IPS-18c (cell line): ENCODE data around the gene CDC42EP4.

Experiments
- H3K4me3 ChIP-seq: 2 replicates; pipeline ENCODE4 v1.7.0; 2013; ENCODE audit warnings: low read depth, mild to moderate bottlenecking, low read length, moderate library complexity; ENCODE audit not compliant: insufficient read depth
- H3K9me3 ChIP-seq: one replicate; pipeline ENCODE4 v1.6.1; 2013; ENCODE audit warnings: mild to moderate bottlenecking, low read length, moderate library complexity; ENCODE audit not compliant: control insufficient read depth, insufficient read depth

CDC42EP4 gene

DNA sequence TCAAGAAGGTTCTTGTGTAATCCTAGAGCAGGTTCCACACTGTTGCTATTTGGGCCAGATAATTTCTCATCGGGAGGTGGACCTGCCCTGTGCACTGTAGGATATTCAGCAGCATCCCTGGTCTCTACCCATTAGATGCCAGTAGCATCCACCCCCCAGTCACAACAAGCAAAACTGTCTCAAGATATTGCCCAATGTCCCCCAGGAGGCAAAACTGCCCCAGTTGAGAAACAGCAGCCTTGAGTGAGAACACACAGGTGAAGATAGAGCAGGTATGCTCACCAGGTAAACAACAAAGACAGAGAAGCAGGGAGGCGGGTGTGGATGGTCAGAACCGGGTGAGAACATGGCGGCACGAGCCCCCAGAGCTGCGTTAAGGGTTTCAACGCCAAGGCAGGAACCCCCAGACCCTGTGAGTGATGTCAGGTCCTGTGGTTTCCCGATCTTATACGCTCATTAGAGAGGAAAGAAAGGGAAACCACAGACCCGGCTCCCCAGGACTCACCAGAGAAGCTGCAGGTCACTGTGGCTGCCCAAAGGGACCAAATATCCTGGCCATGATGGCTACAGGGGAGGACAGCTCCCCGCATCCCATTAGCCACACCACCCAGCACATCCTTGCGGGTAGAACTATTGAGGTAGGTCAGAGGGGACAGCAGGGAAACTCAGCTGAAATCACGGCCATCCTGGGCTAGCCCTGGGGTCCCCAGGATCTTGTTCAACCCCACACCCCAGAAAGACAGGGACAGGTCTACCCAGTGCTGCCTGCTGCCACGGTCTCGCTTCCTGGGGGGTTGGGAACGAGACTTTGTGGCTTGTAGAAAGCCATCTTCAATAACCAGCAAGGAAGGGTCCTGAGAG, 21.2 kb downstream of the CDC42EP4 start:
- no peaks in the 10 kb centered on the region for H3K9me3 ChIP-seq
- no peak overlapping the region for H3K4me3 ChIP-seq

DNA sequence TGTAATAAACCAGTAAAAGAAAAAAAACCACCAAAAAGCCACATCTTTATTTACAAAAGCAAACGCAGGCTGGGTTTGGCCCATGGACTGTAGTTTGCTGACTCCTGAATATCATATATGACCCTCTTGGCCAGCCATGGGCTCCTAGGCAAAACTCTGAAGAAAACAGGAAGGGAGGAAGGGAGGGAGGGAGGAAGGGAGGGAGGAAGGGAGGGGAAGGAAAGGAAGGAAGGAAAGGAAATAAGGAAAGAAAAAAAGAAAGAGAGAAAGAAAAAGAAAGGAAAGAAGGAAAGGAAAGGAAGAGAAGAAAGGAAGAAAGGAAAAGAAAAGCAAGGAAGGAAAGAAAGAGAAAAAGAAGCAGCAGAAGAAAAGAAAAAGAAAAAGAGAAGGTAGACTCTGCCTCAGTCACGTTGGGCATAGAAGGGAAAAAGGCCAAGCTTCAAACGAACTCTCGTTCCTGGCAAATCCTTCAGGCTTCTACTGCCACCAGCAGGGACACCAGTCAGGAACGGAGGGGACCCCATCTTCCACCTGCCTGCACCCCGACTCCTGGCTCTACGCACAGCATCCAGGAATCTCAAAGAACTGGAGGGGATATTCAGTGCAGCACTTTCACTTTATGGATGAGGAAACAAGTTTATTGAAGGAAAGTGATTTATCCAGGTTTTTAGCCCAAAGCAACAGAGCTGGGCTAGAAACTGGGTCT, 22.1 kb downstream of the CDC42EP4 start:
- H3K9me3 ChIP-seq = no peaks in the 10 kb centered on the region

DNA sequence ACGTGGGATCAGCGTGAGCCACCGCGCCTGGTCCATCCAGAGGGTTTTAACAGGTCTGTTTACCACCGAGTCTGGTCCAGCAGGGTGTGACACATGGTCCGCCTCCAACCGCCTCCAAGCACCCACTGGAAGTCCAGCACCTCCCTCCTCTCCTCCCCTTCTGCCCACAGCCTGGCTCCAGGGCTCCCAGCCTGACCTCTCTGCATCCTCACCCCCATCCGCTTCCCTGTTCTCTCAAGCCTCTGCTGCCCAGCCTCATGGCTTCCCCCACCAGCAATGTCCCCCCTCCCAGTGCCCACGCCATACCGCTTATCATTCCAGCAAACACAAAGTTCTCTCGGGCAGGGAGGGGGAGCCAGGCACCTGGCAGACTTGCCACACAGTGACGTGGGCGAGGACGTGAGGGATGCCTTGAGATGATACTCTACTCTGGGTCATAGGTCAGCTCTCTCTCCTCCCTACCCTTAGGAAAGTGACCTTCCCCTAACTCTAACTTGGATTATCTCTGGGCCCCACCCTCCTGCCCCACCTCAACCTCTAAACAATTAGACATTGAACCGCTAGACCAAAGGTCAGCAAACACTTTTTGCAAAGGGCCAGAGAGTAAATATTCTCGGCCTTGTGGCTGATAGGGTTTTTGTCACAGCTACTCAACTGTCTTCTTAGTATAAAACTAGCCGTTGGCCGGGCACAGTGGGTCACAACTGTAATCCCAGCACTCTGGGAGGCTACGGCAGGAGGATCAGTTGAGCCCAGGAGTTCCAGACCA, 23.1 kb downstream of the CDC42EP4 start:
- Histone ChIP-seq H3K4me3 (no peak overlapping the region), H3K9me3 (no peaks in the 10 kb centered on the region)

More for the DNA sequence above, 22.1 kb downstream of the CDC42EP4 start:
- no peak overlapping the region for H3K4me3 ChIP-seq

DNA sequence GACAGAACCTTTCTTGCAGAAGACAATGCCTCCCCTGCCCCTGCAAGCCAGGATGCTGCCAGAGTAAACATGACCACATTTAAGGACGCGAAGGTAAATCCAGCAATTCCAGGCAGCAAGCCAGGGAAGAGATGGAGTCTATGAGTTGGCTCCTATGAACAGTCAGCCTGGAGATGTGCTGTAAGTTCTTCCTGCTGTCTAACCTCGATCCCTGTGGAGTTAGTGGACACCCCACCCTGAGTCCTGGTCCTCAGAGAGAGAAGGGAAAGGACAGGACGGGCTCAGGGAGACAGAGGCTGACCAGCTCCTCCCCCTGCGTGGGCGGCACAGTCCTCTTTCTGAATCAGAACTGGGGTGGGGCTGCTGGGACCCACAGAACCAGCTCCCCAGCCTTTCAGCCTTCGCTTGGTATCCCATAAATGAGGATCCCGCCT, 24.9 kb downstream of the CDC42EP4 start:
- H3K4me3 ChIP-seq = no peak overlapping the region
- H3K9me3 ChIP-seq = no peaks in the 10 kb centered on the region

GRCh38 chr17:73285916-73286862, 25.6 kb downstream of the CDC42EP4 start:
- Histone ChIP-seq H3K9me3 (no peaks in the 10 kb centered on the region), H3K4me3 (no peak overlapping the region)

GRCh38 chr17:73285603-73285908, 26.2 kb downstream of the CDC42EP4 start:
- no peaks in the 10 kb centered on the region for H3K9me3 ChIP-seq
- no peak overlapping the region for H3K4me3 ChIP-seq

DNA sequence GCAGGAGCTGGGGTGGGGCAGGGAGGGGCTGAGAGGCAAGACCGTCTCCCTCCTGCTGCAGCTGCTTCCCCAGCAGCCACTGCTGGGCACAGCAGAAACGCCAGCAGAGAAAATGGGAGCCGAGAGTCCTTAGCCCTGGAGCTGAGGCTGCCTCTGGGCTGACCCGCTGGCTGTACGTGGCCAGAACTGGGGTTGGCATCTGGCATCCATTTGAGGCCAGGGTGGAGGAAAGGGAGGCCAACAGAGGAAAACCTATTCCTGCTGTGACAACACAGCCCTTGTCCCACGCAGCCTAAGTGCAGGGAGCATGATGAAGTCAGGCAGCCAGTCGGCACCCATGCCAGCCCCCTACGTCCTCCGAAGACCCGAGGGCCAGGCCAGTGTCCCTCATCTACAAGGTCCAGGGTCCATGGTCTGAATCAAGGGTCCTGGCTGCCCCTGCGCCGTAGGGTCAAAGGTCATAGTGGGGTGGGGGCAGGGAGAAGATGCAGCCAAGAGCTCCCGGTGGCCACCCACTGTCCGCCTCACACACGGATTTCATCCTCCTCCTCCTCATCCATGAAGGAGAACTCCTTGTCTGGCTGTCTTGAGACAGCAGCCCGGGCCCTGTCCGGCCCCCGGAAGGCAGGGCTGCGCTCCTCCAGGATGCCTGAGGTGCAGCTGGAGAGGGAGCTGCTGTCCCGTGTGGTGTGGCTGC, 26.7 kb downstream of the CDC42EP4 start:
- Histone ChIP-seq H3K9me3 (no peaks in the 10 kb centered on the region), H3K4me3 (no peak overlapping the region)

DNA sequence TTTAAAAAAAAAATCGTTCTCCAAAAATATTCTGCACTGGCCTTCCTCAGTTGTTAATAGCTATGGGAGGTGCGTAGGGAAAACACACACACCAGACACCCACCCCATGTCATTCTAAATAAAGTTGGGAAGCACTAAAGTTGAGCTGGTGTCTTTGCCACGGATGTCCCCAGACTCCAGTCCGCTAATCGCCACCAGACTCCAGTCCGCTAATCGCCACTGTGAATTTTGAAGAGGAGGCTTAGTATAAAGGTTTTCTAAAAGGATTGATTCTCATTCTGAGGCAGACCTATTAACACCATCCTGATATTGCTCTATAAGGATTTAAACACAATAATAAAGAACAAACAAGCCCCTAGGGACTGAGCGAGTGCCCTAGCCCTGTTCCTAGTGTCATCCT, 27.4 kb downstream of the CDC42EP4 start:
- no peaks in the 10 kb centered on the region for H3K9me3 ChIP-seq
- H3K4me3 ChIP-seq = no peak overlapping the region

DNA sequence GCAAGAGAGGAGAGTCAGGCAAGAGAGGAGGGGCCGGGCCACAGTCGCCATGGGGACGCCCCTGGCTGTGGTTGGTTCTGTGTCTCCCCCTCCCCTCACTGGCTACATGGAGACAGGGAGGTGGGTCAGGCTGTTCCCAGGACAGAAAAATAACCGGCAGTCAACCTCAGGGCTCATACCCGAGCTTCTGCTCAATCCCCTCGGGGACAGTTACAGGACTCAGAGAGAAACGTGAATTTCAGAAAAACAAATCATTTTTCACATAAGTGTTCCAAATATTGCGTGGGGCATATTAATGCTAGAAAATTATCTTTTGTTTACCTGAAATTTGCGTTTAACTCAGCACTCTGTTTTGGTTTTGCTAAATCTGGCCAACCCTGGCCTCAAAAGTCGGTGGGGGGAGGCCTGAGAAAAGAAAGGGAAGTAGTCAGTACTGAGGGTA, 27.9 kb downstream of the CDC42EP4 start:
- Histone ChIP-seq H3K9me3 (no peaks in the 10 kb centered on the region), H3K4me3 (no peak overlapping the region)

- Histone ChIP-seq H3K4me3 (no peak overlapping the region), H3K9me3 (no peaks in the 10 kb centered on the region)
Measured at GRCh38 chr17:73283250-73283649, 28.6 kb downstream of the CDC42EP4 start.

DNA sequence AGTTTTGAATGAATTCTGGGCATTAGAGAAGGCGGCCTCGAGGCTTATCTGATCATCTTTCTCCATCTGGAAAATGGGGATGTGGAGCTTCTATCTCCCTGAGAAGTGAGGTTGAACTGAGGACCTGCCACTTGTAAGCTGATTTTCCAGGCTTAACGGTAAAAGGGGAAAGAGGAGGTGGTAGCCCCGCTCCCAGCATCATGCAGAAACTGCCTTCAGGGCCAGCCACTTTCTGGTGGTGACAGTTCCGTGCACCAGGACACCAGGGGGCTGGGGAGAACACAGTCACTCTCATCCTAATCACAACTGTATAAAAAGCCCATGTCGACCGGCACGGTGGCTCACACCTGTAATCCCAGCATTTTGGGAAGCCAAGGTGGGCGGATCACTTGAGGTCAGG, 29.2 kb downstream of the CDC42EP4 start:
- Histone ChIP-seq H3K4me3 (no peak overlapping the region), H3K9me3 (no peaks in the 10 kb centered on the region)

- H3K9me3 ChIP-seq = no peaks in the 10 kb centered on the region
- H3K4me3 ChIP-seq = no peak overlapping the region
Measured at GRCh38 chr17:73281928-73282327, 29.9 kb downstream of the CDC42EP4 start.

GRCh38 chr17:73280191-73280590, 31.6 kb downstream of the CDC42EP4 start:
- Histone ChIP-seq H3K4me3 (no peak overlapping the region), H3K9me3 (no peaks in the 10 kb centered on the region)

- Histone ChIP-seq H3K9me3 (no peaks in the 10 kb centered on the region), H3K4me3 (no peak overlapping the region)
Measured at GRCh38 chr17:73279704-73280103, 32.1 kb downstream of the CDC42EP4 start.

GRCh38 chr17:73278465-73279453, 33.0 kb downstream of the CDC42EP4 start:
- Histone ChIP-seq H3K9me3 (no peaks in the 10 kb centered on the region), H3K4me3 (no peak overlapping the region)
